GM18517 (cell line): ENCODE data around the gene GTPBP6.
"Not testable (repeated sequence)": the region's sequence is repeated elsewhere in the genome, so short reads cannot be mapped to it uniquely, and the experiment has no call there.

ENCODE experiments used
- ATAC-seq: cut with Tn5 transposase; IDR thresholded peaks from one replicate; pipeline ENCODE4 v1.9.1; 2021; ENCODE audit warnings: mild to moderate bottlenecking, moderate library complexity; ENCODE audit not compliant: unreplicated experiment

The GTPBP6 gene

GRCh38 chrX:319579-320125, 1.1 kb upstream of the GTPBP6 start:
- no peak for ATAC-seq

GRCh38 chrX:318068-318738, 393 bp downstream of the GTPBP6 start:
- ATAC-seq, result peak; percentile 74

GRCh38 chrX:317424-318067, 1.1 kb downstream of the GTPBP6 start:
- no peak for ATAC-seq

- no peak for ATAC-seq
Observed at GRCh38 chrX:316351-317325, 2.0 kb downstream of the GTPBP6 start.

GRCh38 chrX:314781-315595, 3.6 kb downstream of the GTPBP6 start:
- ATAC-seq, result no peak

- ATAC-seq, result no peak
Observed at GRCh38 chrX:314049-314448, 4.5 kb downstream of the GTPBP6 start.

GRCh38 chrX:313546-313945, 5.0 kb downstream of the GTPBP6 start:
- no peak for ATAC-seq

- ATAC-seq, result no peak
Observed at GRCh38 chrX:312621-313331, 5.8 kb downstream of the GTPBP6 start.

- no peak for ATAC-seq
Observed at GRCh38 chrX:311156-312129, 7.2 kb downstream of the GTPBP6 start.

GRCh38 chrX:310621-311155, 7.9 kb downstream of the GTPBP6 start:
- ATAC-seq, result no peak

GRCh38 chrX:308821-309520, 9.6 kb downstream of the GTPBP6 start:
- no peak for ATAC-seq

- no peak for ATAC-seq
Observed at GRCh38 chrX:307261-308111, 11.1 kb downstream of the GTPBP6 start.

- not testable (repeated sequence) for ATAC-seq
Observed at GRCh38 chrX:306614-307251, 11.9 kb downstream of the GTPBP6 start.

GRCh38 chrX:305781-306613, 12.6 kb downstream of the GTPBP6 start:
- ATAC-seq, result not testable (repeated sequence)

GRCh38 chrX:302975-303374, 15.6 kb downstream of the GTPBP6 start:
- no peak for ATAC-seq
